Measurements from ENCODE around the gene COL18A1. TPM values are rescaled to one million over a fixed set of nuclear protein-coding genes. Genes with fewer than 3 reads are reported as not detected.

The COL18A1 gene
- total and polyA plus RNA-seq, 4 donors, result 44.9 to 308 (median 232) TPM

DNA sequence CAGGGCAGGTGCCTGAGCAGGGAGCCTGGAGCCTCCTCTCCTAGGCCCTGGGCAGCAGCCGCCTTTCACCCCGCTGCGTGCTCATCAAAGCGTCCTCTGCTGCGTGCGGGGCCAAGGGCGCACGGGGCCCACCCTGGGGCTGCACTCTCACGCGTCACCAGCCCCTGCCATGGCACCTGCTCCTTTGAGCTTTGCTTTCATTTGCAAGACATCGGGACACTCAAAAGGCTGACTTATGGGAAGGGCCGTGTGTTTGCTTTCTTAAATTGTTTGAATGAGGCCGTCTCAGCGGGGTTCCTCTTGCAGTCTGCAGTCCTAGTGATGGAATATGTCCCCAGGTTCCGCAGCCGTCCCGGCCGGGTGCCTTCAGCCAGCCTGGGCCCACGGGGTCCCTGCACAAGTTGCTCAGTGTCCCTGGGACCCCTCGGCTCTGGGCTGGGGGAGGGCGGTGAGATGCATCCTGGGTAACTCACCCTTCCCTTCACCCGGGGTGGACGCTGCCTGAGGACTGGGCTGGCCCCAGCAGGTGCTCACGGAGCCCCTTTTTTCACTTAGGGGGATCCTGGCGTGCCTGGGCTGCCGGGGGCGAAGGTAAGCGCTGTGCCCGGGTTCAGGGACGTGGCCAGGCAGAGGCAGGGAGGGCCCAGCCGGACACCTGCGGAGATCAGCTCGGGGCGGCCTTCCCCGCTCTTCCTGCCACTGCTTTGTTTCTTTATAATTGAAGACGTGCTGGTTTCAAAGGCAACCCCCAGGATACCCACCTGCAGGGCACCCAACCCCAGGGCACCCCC lies 84.2 kb downstream of the COL18A1 start:
- Histone ChIP-seq H3K27me3 (ENCODE audit: control insufficient read depth in 4 of 4, insufficient read depth in 4 of 4, low read length in 3 of 4) (no peaks in the 10 kb centered on the region), H3K36me3 (ENCODE audit: control insufficient read depth in 4 of 4, insufficient read depth in 3 of 4, low read depth in 1 of 4, low read length in 3 of 4) (peaks cover 12 to 71% (median 27%) of the 10 kb centered on the region in 4 donors), H3K9me3 (ENCODE audit: control insufficient read depth in 4 of 4, low read length in 3 of 4) (no peaks in the 10 kb centered on the region), H3K27ac (ENCODE audit: low read depth in 1 of 2, low read length in 2 of 2) (no peak overlapping the region), H3K9ac (ENCODE audit: low read depth in 1 of 2, low read length in 2 of 2) (no peak overlapping the region), H3K4me1 (ENCODE audit: control insufficient read depth in 4 of 4, insufficient read depth in 4 of 4, low read length in 3 of 4) (no peaks in the 10 kb centered on the region), H3K4me3 (ENCODE audit: low read depth in 1 of 3, low read length in 3 of 3) (no peak overlapping the region)
- no peak for DNase-seq (ENCODE audit: low spot score)
- 89% methylated on average over 36 of the region's 36 CpGs for WGBS
- no peak for TF ChIP-seq TAF1 (conservative IDR thresholded peaks at IDR 0.05)
- no peak for TF ChIP-seq RXRA (IDR thresholded peaks at IDR 0.05)

DNA sequence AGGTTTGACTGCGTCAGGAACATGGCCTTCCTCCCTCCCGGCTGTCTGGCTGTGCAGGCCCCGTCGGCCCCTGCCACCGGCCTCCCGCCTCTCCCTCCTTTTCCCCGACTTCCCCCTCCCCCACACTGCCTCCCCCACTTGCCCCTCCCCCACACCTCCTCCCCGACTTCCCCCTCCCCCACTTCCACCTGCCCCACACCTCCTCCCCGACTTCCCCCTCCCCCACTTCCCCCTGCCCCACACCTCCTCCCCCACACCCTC lies 84.7 kb downstream of the COL18A1 start:
- no peak overlapping the region for H3K27ac ChIP-seq (ENCODE audit: low read depth in 1 of 2, low read length in 2 of 2)
- no peak overlapping the region for H3K9ac ChIP-seq (ENCODE audit: low read depth in 1 of 2, low read length in 2 of 2)
- no peaks in the 10 kb centered on the region for H3K4me1 ChIP-seq (ENCODE audit: control insufficient read depth in 4 of 4, insufficient read depth in 4 of 4, low read length in 3 of 4)
- H3K9me3 ChIP-seq (ENCODE audit: control insufficient read depth in 4 of 4, low read length in 3 of 4), result no peaks in the 10 kb centered on the region
- no peak for DNase-seq (ENCODE audit: low spot score)
- TF ChIP-seq FOXA1 (IDR thresholded peaks at IDR 0.05) (no peak), JUND (IDR thresholded peaks at IDR 0.05) (no peak), RXRA (IDR thresholded peaks at IDR 0.05) (no peak), REST (IDR thresholded peaks at IDR 0.05) (no peak), MAX (IDR thresholded peaks at IDR 0.05) (no peak), TAF1 (conservative IDR thresholded peaks at IDR 0.05) (no peak), RAD21 (IDR thresholded peaks at IDR 0.05) (no peak), YY1 (IDR thresholded peaks at IDR 0.05) (no peak), FOXA2 (IDR thresholded peaks at IDR 0.05) (no peak), HNF4A (conservative IDR thresholded peaks at IDR 0.05) (no peak), SP1 (IDR thresholded peaks at IDR 0.05) (no peak), NR2F2 (IDR thresholded peaks at IDR 0.05) (no peak), HNF4G (IDR thresholded peaks at IDR 0.05) (no peak), EGR1 (IDR thresholded peaks at IDR 0.05; ENCODE audit: low read depth in 2 of 2) (no peak), GABPA (IDR thresholded peaks at IDR 0.05 in 1 of 2, conservative IDR thresholded peaks at IDR 0.05 in 1 of 2) (no peak), ZBTB33 (IDR thresholded peaks at IDR 0.05) (no peak)
- TF ChIP-seq, protein P1, sequence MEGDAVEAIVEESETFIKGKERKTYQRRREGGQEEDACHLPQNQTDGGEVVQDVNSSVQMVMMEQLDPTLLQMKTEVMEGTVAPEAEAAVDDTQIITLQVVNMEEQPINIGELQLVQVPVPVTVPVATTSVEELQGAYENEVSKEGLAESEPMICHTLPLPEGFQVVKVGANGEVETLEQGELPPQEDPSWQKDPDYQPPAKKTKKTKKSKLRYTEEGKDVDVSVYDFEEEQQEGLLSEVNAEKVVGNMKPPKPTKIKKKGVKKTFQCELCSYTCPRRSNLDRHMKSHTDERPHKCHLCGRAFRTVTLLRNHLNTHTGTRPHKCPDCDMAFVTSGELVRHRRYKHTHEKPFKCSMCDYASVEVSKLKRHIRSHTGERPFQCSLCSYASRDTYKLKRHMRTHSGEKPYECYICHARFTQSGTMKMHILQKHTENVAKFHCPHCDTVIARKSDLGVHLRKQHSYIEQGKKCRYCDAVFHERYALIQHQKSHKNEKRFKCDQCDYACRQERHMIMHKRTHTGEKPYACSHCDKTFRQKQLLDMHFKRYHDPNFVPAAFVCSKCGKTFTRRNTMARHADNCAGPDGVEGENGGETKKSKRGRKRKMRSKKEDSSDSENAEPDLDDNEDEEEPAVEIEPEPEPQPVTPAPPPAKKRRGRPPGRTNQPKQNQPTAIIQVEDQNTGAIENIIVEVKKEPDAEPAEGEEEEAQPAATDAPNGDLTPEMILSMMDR (IDR thresholded peaks at IDR 0.05; ENCODE audit: low read depth, low read length, missing input control), result no peak
- TF ChIP-seq, protein P2, sequence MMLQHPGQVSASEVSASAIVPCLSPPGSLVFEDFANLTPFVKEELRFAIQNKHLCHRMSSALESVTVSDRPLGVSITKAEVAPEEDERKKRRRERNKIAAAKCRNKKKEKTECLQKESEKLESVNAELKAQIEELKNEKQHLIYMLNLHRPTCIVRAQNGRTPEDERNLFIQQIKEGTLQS (IDR thresholded peaks at IDR 0.05), result no peak
- peaks cover 9 to 71% (median 25%) of the 10 kb centered on the region in 4 donors for H3K36me3 ChIP-seq (ENCODE audit: control insufficient read depth in 4 of 4, insufficient read depth in 3 of 4, low read depth in 1 of 4, low read length in 3 of 4)
- WGBS, result 44% methylated on average over 9 of the region's 9 CpGs
- no peaks in the 10 kb centered on the region for H3K27me3 ChIP-seq (ENCODE audit: control insufficient read depth in 4 of 4, insufficient read depth in 4 of 4, low read length in 3 of 4)
- no peak overlapping the region for H3K4me3 ChIP-seq (ENCODE audit: low read depth in 1 of 3, low read length in 3 of 3)

Data from liver (tissue), 9 donors.